ENCODE data around the gene ZNF502. TPM values are rescaled to one million over a fixed set of nuclear protein-coding genes. Genes with fewer than 3 reads are reported as not detected.

Gene ZNF502
- total RNA-seq, 1 experiment from 2014 or later = 3.6 TPM

DNA sequence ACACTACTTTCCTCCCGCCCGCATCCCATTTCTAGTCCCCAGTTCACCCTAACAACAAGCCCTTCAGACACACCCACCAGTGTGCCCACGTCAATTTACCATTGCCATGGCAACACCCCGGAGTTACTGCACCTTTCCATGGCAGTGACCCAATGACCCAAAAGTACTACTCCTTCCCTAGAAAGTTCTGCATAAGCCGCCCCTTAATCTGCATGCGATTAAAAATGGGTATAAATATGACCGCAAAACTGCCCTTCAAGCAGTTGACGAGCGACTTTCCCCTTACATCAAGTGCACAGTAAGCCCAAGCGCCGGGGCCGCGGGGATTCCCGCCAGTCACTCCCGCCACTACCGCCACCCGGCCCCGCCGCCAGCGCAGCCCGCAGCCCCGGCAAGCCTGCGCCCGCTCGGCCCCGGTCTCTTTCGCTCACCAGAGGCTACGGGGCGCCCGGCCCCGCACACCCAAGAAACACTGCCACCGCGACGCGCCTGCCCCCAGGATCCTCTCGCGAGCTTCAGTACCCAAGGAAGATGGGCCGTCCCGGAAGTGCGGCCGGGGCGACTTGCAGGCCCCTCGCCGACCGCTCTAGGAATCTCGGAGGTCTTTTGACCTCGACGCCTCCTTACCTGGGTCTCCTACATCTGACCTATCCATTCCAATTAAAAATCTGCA, 27.2 kb upstream of the ZNF502 start (continued):
- TF ChIP-seq NFATC4 (CRISPR knock-in tag; IDR thresholded peaks at IDR 0.05) (no peak), NR3C1 (CRISPR knock-in tag; conservative IDR thresholded peaks at IDR 0.05; ENCODE audit: low read depth) (no peak), SMAD4 (CRISPR knock-in tag; IDR thresholded peaks at IDR 0.05) (0 out of 2 replicates have a peak, but pooled peaks have one; percentile 19), ZBTB21 (CRISPR knock-in tag; IDR thresholded peaks at IDR 0.05; ENCODE audit: borderline replicate concordance) (no peak), ELF4 (CRISPR knock-in tag; IDR thresholded peaks at IDR 0.05; ENCODE audit: low read depth) (no peak), NFE2L1 (CRISPR knock-in tag; IDR thresholded peaks at IDR 0.05) (0 out of 2 replicates have a peak, but pooled peaks have one; percentile 38), NR2C2 (CRISPR knock-in tag; IDR thresholded peaks at IDR 0.05) (no peak), ESRRA (CRISPR knock-in tag; IDR thresholded peaks at IDR 0.05; ENCODE audit: borderline replicate concordance) (no peak), ZNF671 (CRISPR knock-in tag; IDR thresholded peaks at IDR 0.05) (no peak), PRRX2 (CRISPR knock-in tag; IDR thresholded peaks at IDR 0.05) (no peak), FOXK1 (CRISPR knock-in tag; IDR thresholded peaks at IDR 0.05) (peak; percentile 69), PRDM15 (CRISPR knock-in tag; IDR thresholded peaks at IDR 0.05) (no peak), GABPB1 (CRISPR knock-in tag; IDR thresholded peaks at IDR 0.05) (peak; percentile 28; the same call in 1 of the 2 replicates), RORB (CRISPR knock-in tag; IDR thresholded peaks at IDR 0.05) (no peak), TEAD4 (CRISPR knock-in tag; IDR thresholded peaks at IDR 0.05) (0 out of 2 replicates have a peak, but pooled peaks have one; percentile 36), ZNF219 (CRISPR knock-in tag; IDR thresholded peaks at IDR 0.05; ENCODE audit: borderline replicate concordance) (no peak), JUN (CRISPR knock-in tag; IDR thresholded peaks at IDR 0.05) (0 out of 2 replicates have a peak, but pooled peaks have one; percentile 57), RELA (CRISPR knock-in tag; IDR thresholded peaks at IDR 0.05; ENCODE audit: borderline replicate concordance) (no peak), MAX (CRISPR knock-in tag; IDR thresholded peaks at IDR 0.05) (peak; percentile 72; the same call in 1 of the 2 replicates), ATF1 (CRISPR knock-in tag; IDR thresholded peaks at IDR 0.05) (no peak), ZBTB43 (CRISPR knock-in tag; IDR thresholded peaks at IDR 0.05) (peak; percentile 51; the same call in 1 of the 2 replicates), FOXP1 (CRISPR knock-in tag; IDR thresholded peaks at IDR 0.05; ENCODE audit: borderline replicate concordance) (peak; percentile 72)
- TF ChIP-seq, protein P1, sequence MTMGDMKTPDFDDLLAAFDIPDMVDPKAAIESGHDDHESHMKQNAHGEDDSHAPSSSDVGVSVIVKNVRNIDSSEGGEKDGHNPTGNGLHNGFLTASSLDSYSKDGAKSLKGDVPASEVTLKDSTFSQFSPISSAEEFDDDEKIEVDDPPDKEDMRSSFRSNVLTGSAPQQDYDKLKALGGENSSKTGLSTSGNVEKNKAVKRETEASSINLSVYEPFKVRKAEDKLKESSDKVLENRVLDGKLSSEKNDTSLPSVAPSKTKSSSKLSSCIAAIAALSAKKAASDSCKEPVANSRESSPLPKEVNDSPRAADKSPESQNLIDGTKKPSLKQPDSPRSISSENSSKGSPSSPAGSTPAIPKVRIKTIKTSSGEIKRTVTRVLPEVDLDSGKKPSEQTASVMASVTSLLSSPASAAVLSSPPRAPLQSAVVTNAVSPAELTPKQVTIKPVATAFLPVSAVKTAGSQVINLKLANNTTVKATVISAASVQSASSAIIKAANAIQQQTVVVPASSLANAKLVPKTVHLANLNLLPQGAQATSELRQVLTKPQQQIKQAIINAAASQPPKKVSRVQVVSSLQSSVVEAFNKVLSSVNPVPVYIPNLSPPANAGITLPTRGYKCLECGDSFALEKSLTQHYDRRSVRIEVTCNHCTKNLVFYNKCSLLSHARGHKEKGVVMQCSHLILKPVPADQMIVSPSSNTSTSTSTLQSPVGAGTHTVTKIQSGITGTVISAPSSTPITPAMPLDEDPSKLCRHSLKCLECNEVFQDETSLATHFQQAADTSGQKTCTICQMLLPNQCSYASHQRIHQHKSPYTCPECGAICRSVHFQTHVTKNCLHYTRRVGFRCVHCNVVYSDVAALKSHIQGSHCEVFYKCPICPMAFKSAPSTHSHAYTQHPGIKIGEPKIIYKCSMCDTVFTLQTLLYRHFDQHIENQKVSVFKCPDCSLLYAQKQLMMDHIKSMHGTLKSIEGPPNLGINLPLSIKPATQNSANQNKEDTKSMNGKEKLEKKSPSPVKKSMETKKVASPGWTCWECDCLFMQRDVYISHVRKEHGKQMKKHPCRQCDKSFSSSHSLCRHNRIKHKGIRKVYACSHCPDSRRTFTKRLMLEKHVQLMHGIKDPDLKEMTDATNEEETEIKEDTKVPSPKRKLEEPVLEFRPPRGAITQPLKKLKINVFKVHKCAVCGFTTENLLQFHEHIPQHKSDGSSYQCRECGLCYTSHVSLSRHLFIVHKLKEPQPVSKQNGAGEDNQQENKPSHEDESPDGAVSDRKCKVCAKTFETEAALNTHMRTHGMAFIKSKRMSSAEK (CRISPR knock-in tag; IDR thresholded peaks at IDR 0.05; ENCODE audit: borderline replicate concordance) = no peak
- TF ChIP-seq, protein P2, sequence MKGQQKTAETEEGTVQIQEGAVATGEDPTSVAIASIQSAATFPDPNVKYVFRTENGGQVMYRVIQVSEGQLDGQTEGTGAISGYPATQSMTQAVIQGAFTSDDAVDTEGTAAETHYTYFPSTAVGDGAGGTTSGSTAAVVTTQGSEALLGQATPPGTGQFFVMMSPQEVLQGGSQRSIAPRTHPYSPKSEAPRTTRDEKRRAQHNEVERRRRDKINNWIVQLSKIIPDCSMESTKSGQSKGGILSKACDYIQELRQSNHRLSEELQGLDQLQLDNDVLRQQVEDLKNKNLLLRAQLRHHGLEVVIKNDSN (CRISPR knock-in tag; IDR thresholded peaks at IDR 0.05) = no peak
- TF ChIP-seq, protein P3, sequence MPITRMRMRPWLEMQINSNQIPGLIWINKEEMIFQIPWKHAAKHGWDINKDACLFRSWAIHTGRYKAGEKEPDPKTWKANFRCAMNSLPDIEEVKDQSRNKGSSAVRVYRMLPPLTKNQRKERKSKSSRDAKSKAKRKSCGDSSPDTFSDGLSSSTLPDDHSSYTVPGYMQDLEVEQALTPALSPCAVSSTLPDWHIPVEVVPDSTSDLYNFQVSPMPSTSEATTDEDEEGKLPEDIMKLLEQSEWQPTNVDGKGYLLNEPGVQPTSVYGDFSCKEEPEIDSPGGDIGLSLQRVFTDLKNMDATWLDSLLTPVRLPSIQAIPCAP (CRISPR knock-in tag; IDR thresholded peaks at IDR 0.05) = no peak
- TF ChIP-seq, protein P4, sequence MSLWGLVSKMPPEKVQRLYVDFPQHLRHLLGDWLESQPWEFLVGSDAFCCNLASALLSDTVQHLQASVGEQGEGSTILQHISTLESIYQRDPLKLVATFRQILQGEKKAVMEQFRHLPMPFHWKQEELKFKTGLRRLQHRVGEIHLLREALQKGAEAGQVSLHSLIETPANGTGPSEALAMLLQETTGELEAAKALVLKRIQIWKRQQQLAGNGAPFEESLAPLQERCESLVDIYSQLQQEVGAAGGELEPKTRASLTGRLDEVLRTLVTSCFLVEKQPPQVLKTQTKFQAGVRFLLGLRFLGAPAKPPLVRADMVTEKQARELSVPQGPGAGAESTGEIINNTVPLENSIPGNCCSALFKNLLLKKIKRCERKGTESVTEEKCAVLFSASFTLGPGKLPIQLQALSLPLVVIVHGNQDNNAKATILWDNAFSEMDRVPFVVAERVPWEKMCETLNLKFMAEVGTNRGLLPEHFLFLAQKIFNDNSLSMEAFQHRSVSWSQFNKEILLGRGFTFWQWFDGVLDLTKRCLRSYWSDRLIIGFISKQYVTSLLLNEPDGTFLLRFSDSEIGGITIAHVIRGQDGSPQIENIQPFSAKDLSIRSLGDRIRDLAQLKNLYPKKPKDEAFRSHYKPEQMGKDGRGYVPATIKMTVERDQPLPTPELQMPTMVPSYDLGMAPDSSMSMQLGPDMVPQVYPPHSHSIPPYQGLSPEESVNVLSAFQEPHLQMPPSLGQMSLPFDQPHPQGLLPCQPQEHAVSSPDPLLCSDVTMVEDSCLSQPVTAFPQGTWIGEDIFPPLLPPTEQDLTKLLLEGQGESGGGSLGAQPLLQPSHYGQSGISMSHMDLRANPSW (CRISPR knock-in tag; conservative IDR thresholded peaks at IDR 0.05; ENCODE audit: low read depth) = no peak

All from WTC11 (cell line).